ENCODE measurements around the gene TTC34.

Gene TTC34

GRCh38 chr1:2817784-2818564 lies 16.5 kb upstream of the TTC34 start:
- no peak overlapping the region for H3K4me3 ChIP-seq (ENCODE audit: control insufficient read depth, low read depth, low read length)
- TF ChIP-seq CTCF (IDR thresholded peaks at IDR 0.05; ENCODE audit: control insufficient read depth, insufficient read depth, low read depth, low read length, missing control alignments): no peak
- no peak for DNase-seq (ENCODE audit: low read depth)

- no peak for DNase-seq (ENCODE audit: low read depth)
- H3K4me3 ChIP-seq (ENCODE audit: control insufficient read depth, low read depth, low read length): no peak overlapping the region
- TF ChIP-seq CTCF (IDR thresholded peaks at IDR 0.05; ENCODE audit: control insufficient read depth, insufficient read depth, low read depth, low read length, missing control alignments): no peak
Observed at GRCh38 chr1:2816786-2817185, 15.3 kb upstream of the TTC34 start.

- TF ChIP-seq CTCF (IDR thresholded peaks at IDR 0.05; ENCODE audit: control insufficient read depth, insufficient read depth, low read depth, low read length, missing control alignments): no peak
- no peak overlapping the region for H3K4me3 ChIP-seq (ENCODE audit: control insufficient read depth, low read depth, low read length)
Observed at GRCh38 chr1:2815551-2815950, 14.1 kb upstream of the TTC34 start.

GRCh38 chr1:2814511-2815075 lies 13.1 kb upstream of the TTC34 start:
- no peak for DNase-seq (ENCODE audit: low read depth)
- H3K4me3 ChIP-seq (ENCODE audit: control insufficient read depth, low read depth, low read length): no peak overlapping the region
- no peak for TF ChIP-seq CTCF (IDR thresholded peaks at IDR 0.05; ENCODE audit: control insufficient read depth, insufficient read depth, low read depth, low read length, missing control alignments)

More at GRCh38 chr1:2815551-2815950, 14.1 kb upstream of the TTC34 start:
- no peak for DNase-seq (ENCODE audit: low read depth)

GRCh38 chr1:2812939-2813653 lies 11.6 kb upstream of the TTC34 start:
- TF ChIP-seq CTCF (IDR thresholded peaks at IDR 0.05; ENCODE audit: control insufficient read depth, insufficient read depth, low read depth, low read length, missing control alignments): no peak
- H3K4me3 ChIP-seq (ENCODE audit: control insufficient read depth, low read depth, low read length): no peak overlapping the region
- DNase-seq (ENCODE audit: low read depth): no peak

- TF ChIP-seq CTCF (IDR thresholded peaks at IDR 0.05; ENCODE audit: control insufficient read depth, insufficient read depth, low read depth, low read length, missing control alignments): no peak
- DNase-seq (ENCODE audit: low read depth): no peak
- H3K4me3 ChIP-seq (ENCODE audit: control insufficient read depth, low read depth, low read length): no peak overlapping the region
Observed at GRCh38 chr1:2812136-2812535, 10.6 kb upstream of the TTC34 start.
